CD4-positive, alpha-beta T cell treated with Interleukin-6 for 4 hours (primary cell): ENCODE measurements around the gene KLC4.
"Not testable (repeated sequence)": the region's sequence is repeated elsewhere in the genome, so short reads cannot be mapped to it uniquely, and the experiment has no call there.

Experiments
- DNase-seq: peaks from one replicate; pipeline ENCODE4 v3.0.0-alpha.2; 2020; ENCODE audit warnings: mixed read lengths

The KLC4 gene

GRCh38 chr6:43074847-43075669 lies 15.6 kb downstream of the KLC4 start:
- DNase-seq: no peak

GRCh38 chr6:43075670-43076463 lies 16.4 kb downstream of the KLC4 start, which contains the start of gene PTK7:
Gene PTK7 (plus strand): TSS chr6:43076314. CDS start chr6:43076489, 175 bp downstream.
- DNase-seq: peak; percentile 48

GRCh38 chr6:43076464-43077332 lies 17.3 kb downstream of the KLC4 start:
- DNase-seq: no peak

DNA sequence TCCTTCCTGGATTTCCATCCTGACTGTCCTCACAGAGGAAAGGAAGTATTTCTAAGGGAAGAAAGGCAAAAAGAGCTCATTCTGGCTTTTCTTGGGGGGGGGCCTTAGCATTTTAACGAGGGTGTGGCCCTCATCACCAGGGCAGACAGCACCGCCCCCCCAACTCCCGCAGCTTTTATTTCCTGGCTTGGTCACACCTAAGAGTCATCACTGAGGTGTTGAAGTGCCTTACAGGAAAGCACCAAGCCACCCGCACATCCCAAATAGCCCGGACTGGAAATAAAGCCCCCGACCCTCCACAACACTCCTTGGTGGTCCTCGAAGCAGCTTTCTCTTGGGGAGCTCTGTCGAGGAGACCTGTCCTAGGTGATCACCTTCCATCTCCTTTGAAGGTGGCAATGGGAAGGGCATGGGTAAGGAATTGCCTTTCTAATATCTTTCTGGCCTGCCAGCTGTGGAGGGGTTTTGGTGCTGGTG lies 17.9 kb downstream of the KLC4 start:
- DNase-seq: no peak

GRCh38 chr6:43077981-43078511 lies 18.6 kb downstream of the KLC4 start:
- DNase-seq: no peak

GRCh38 chr6:43078691-43079090 lies 19.3 kb downstream of the KLC4 start:
- no peak for DNase-seq

- DNase-seq: no peak
These were observed 21.6 kb downstream of the KLC4 start for GRCh38 chr6:43081043-43081442.

DNA sequence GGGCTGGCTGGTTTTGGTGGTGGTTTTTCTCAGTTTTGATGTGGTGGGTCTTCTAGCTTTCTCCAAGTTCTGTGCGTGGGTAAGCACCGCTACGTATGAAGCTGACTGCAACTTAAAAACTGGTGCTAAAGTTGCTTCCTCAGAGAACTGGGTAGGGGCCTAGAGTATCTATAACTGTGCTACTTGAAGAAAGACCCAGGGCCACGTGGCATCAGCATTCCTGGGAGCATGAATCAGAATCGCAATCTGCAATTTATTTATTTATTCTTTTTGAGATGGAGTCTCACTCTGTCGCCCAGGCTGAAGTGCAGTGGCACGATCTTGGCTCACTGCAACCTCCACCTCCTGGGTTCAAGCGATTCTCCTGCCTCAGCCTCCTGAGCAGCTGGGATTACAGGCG lies 22.5 kb downstream of the KLC4 start:
- DNase-seq: not testable (repeated sequence)

- DNase-seq: no peak
These were observed 23.6 kb downstream of the KLC4 start for GRCh38 chr6:43082806-43083655.

DNA sequence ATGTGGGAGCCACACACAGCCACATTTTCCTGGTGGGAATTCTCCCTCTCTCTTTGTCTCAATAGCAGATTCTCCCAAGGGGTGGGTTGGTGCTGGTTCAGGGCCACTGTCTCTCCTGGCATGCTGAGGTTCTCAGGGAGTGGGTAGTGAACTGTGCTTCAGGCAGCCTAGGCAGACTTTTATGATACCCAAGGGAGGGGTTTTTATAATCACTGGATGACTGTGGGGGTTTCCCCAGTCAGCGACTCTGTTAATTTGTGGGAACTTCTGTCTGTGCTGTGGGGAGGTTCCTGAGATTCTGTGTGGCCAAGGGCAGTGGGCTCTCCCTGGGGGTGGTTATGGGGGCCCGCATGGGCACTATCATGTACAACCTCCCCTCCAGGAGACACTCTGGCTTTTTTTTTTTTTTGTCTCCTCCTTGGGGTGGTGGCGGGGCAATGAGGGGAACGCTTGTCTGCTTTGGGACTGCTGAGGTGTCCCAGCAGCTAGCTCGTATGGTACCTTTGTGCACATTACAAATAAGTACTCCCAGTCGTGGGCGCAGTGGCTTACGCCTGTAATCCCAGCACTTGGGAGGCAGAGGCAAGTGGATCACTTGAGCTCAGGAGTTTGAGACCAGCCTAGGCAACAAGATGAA lies 26.7 kb downstream of the KLC4 start:
- DNase-seq: no peak

GRCh38 chr6:43088654-43089056 lies 29.2 kb downstream of the KLC4 start:
- DNase-seq: no peak

DNA sequence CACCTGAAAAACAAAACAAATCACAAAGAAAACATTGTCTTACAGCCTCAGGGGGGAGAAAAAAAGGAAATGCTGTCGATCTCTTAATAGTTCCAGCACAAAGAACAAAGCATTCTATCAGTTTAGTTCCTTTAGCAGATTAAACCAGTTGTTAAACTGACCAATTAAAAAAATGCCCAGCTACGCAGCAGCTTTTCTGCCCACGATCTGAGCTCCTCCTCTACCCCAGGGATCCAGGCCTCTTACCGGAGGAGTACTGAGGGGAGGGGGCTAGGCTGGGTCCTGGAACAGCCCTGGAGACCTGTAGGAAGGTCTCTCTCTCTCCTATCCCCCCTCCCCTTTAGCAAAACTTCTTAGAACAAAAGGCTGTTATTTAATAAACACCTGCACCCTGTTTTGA lies 30.0 kb downstream of the KLC4 start:
- DNase-seq: no peak

- no peak for DNase-seq
These were observed 30.6 kb downstream of the KLC4 start for GRCh38 chr6:43089874-43090558.

- DNase-seq: no peak
These were observed 31.1 kb downstream of the KLC4 start for GRCh38 chr6:43090559-43090956.

DNA sequence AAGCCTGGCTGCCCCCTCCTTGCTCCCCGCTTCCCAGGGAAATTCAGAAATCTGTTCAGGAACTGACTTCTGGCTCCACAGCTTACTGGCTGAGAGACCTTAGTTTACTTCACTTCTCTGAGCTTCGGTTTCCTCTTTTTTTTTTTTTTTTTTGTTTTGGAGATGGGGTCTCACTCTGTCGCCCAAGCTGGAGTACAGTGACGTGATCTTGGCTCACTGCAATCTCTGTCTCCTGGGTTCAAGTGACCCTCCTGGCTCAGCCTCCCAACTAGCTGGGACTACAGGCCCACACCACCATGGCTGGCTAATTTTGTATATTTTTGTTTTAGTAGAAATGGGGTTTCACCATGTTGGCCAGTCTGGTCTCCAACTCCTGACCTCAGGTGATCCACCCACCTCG lies 31.6 kb downstream of the KLC4 start:
- no peak for DNase-seq

GRCh38 chr6:43091436-43091991 lies 32.1 kb downstream of the KLC4 start:
- no peak for DNase-seq

DNA sequence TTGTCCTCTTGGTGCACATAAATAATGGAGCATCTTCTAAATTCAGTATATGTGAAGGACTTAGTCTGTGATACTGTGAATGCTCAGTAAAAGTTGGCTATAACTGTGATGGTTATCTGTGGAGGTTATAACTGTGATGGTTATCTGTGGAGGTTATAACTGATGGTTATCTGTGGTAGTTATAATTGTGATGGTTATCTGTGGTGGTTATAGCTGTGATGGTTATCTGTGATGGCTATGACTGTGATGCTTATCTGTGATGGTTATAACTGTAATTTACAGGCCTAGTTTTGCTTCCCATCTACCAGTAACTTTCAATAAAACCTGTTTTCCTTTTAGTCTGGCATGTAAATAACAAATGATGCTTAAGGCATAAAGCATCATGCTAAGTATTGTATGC lies 33.2 kb downstream of the KLC4 start:
- no peak for DNase-seq

GRCh38 chr6:43093436-43094289 lies 34.2 kb downstream of the KLC4 start:
- no peak for DNase-seq

GRCh38 chr6:43095939-43096338 lies 36.5 kb downstream of the KLC4 start:
- no peak for DNase-seq
